Activated B cell treated with CpG ODN at 0.5 μM for 24 hours (primary cell): ENCODE results near the gene GLTP. TPM values are rescaled to one million over a fixed set of nuclear protein-coding genes. Genes with fewer than 3 reads are reported as not detected.

ENCODE experiments used
- ATAC-seq: fragments of 200-7000 bp; cut with Tn5 transposase; one replicate; pipeline ENCODE4 v1.10.0; 2021; ENCODE audit warnings: low read depth, mild to moderate bottlenecking, moderate library complexity
- CTCF ChIA-PET: fragments of 350-600 bp; sonication (Branson Sonifier 250); formaldehyde crosslinking; loops from one replicate; lab custom pipeline; 2021; ENCODE audit warnings: antibody characterized with exemption; lab: Charles Lee
- POLR2A ChIA-PET: fragments of 350-600 bp; sonication (Branson Sonifier 250); formaldehyde crosslinking; loops from one replicate; lab custom pipeline; 2021; ENCODE audit warnings: antibody characterized with exemption; lab: Charles Lee
- DNase-seq: peaks from one replicate; pipeline ENCODE4 v3.0.0; 2022
- H3K27ac Mint-ChIP-seq: one replicate; pipeline ENCODE4 v1.8.0; 2020; ENCODE audit warnings: mixed read lengths
- H3K27me3 Mint-ChIP-seq: one replicate; pipeline ENCODE4 v1.8.0; 2021; ENCODE audit warnings: mixed read lengths
- H3K36me3 Mint-ChIP-seq: one replicate; pipeline ENCODE4 v1.8.0; 2021; ENCODE audit warnings: low read depth, mixed read lengths
- H3K4me1 Mint-ChIP-seq: one replicate; pipeline ENCODE4 v1.8.0; 2021; ENCODE audit warnings: mixed read lengths
- H3K4me3 Mint-ChIP-seq: one replicate; pipeline ENCODE4 v1.8.0; 2020; ENCODE audit warnings: mild to moderate bottlenecking, mixed read lengths
- H3K9me3 Mint-ChIP-seq: one replicate; pipeline ENCODE4 v1.8.0; 2020; ENCODE audit warnings: mixed read lengths
- CTCF ChIP-seq: fragments of 200-600 bp; IDR thresholded peaks from one replicate; pipeline ENCODE4 v1.8.0; 2022; ENCODE audit warnings: antibody characterized with exemption, mild to moderate bottlenecking
- intact Hi-C: fragments of 100-400 bp; cut with micrococcal nuclease; formaldehyde crosslinking; loops from one replicate; pipeline ENCODE4 v1.15.1; 2024
- total RNA-seq: library from RNA; stranded (reverse); gene quantifications from 2 replicates; pipeline ENCODE4 v1.2.3, GENCODE V29; 2022

GLTP gene
- total RNA-seq, 1 donor from 2014 or later, result 26.5 TPM

- H3K27me3 Mint-ChIP-seq, result peaks cover 3% of the 10 kb centered on the region
- intact Hi-C loops, result no loop called here
- peaks cover 2% of the 10 kb centered on the region for H3K4me1 Mint-ChIP-seq
- ATAC-seq (no peak), DNase-seq (no peak)
- H3K27ac Mint-ChIP-seq, result no peak overlapping the region
- H3K36me3 Mint-ChIP-seq, result no peaks in the 10 kb centered on the region
- H3K4me3 Mint-ChIP-seq, result no peak overlapping the region
- TF ChIP-seq CTCF, result no peak
- POLR2A ChIA-PET, result no interaction called here
- no peaks in the 10 kb centered on the region for H3K9me3 Mint-ChIP-seq
- CTCF ChIA-PET, result no interaction called here
These were observed 72.2 kb downstream of the GLTP start for GRCh38 chr12:109807954-109808643.

- Mint-ChIP-seq H3K4me1 (peaks cover 2% of the 10 kb centered on the region), H3K27me3 (peaks cover 3% of the 10 kb centered on the region), H3K4me3 (no peak overlapping the region), H3K36me3 (no peaks in the 10 kb centered on the region), H3K9me3 (no peaks in the 10 kb centered on the region), H3K27ac (no peak overlapping the region)
- intact Hi-C loops, result loop anchor here (1.0 kb wide), 4 partner anchors 40 to 626 kb away; partner anchors contain the start of gene GLTP
- peak; percentile 88 for TF ChIP-seq CTCF
- ChIA-PET CTCF (interaction anchor here (0.9 to 3.7 kb wide), 6 partner anchors 38 to 328 kb away, joined by 3 to 23 read pairs (median 4); partner anchors contain the start of gene KCTD10), POLR2A (interaction anchor here (0.8 kb wide), 1 partner anchor 645 kb away, joined by 3 read pairs; the partner anchor contains the start of gene ARPC3)
- ATAC-seq, result peak; percentile 84
- DNase-seq, result peak; percentile 62
These were observed 75.2 kb downstream of the GLTP start for GRCh38 chr12:109804820-109805761.

- POLR2A ChIA-PET, result no interaction called here
- CTCF ChIA-PET, result interaction anchor here (0.9 to 3.7 kb wide), 2 partner anchors 39 to 42 kb away, joined by 3 to 23 read pairs; no protein-coding TSS in a partner anchor
- peaks cover 3% of the 10 kb centered on the region for H3K27me3 Mint-ChIP-seq
- peaks cover 2% of the 10 kb centered on the region for H3K4me1 Mint-ChIP-seq
- ATAC-seq (no peak), DNase-seq (no peak)
- no peak overlapping the region for H3K4me3 Mint-ChIP-seq
- H3K9me3 Mint-ChIP-seq, result no peaks in the 10 kb centered on the region
- H3K36me3 Mint-ChIP-seq, result no peaks in the 10 kb centered on the region
- intact Hi-C loops, result no loop called here
- no peak for TF ChIP-seq CTCF
- H3K27ac Mint-ChIP-seq, result no peak overlapping the region
These were observed 76.7 kb downstream of the GLTP start for GRCh38 chr12:109803678-109804077.

GRCh38 chr12:109802828-109803227 lies 77.5 kb downstream of the GLTP start:
- peaks cover 3% of the 10 kb centered on the region for H3K27me3 Mint-ChIP-seq
- ChIA-PET CTCF (no interaction called here), POLR2A (no interaction called here)
- DNase-seq (no peak), ATAC-seq (no peak)
- H3K9me3 Mint-ChIP-seq, result no peaks in the 10 kb centered on the region
- no peak for TF ChIP-seq CTCF
- intact Hi-C loops, result no loop called here
- no peak overlapping the region for H3K4me3 Mint-ChIP-seq
- H3K36me3 Mint-ChIP-seq, result no peaks in the 10 kb centered on the region
- peaks cover 2% of the 10 kb centered on the region for H3K4me1 Mint-ChIP-seq
- H3K27ac Mint-ChIP-seq, result no peak overlapping the region

Other genes starting within 250 kb of the GLTP start
- gene FAM222A, start 166.7 kb downstream of the GLTP start, total RNA-seq, result 0.73 and 1.6 TPM in 2 replicates
- not detected in 2 replicates for gene TRPV4, start 47.1 kb downstream of the GLTP start, total RNA-seq
- gene TCHP, start 19.7 kb upstream of the GLTP start, total RNA-seq, result 26.0 and 28.3 TPM in 2 replicates
- gene GIT2, start 115.8 kb upstream of the GLTP start, total RNA-seq, result 89.2 and 107 TPM in 2 replicates
- gene ANKRD13A, start 118.9 kb upstream of the GLTP start, total RNA-seq, result 121 and 135 TPM in 2 replicates
- gene C12orf76, start 168.0 kb upstream of the GLTP start, total RNA-seq, result 20.5 and 24.8 TPM in 2 replicates
- 4.3 and 4.4 TPM in 2 replicates for gene IFT81, start 243.8 kb upstream of the GLTP start, total RNA-seq